HepG2 (cell line): Measurements from ENCODE around the gene ATG7. TPM values are rescaled to one million over a fixed set of nuclear protein-coding genes. Genes with fewer than 3 reads are reported as not detected.
A peak's percentile ranks its signal among the peaks of the same experiment; 100 is the strongest.

Experiments used
- ATAC-seq: fragments of 200-7000 bp; cut with Tn5 transposase; 3 replicates; pipeline ENCODE4 v1.9.1; 2020; ENCODE audit warnings: mild to moderate bottlenecking, moderate library complexity
- BruUV-seq: library from RNA; stranded (reverse); fragments of 400-500 nt; replicated peaks from 2 replicates; lab custom pipeline; 2021; lab: Mats Ljungman, UMichigan
- CTCF ChIA-PET: fragments of 300-600 bp; formaldehyde crosslinking; extraction: SDS; loops from one replicate; lab custom pipeline; 2021; ENCODE audit warnings: low total read pairs, inconsistent platforms, low intra/inter-chr PET ratio; lab: Yijun Ruan, JAX
- POLR2A ChIA-PET: fragments of 350-600 bp; sonication (Branson Sonifier 250); formaldehyde crosslinking; loops from one replicate; lab custom pipeline; 2020; ENCODE audit warnings: antibody characterized with exemption, inconsistent platforms; lab: Yijun Ruan, JAX
- DNase-seq: peaks from one replicate; pipeline ENCODE4 v3.0.0-alpha.2; 2015; ENCODE audit warnings: low spot score
- FAIRE-seq: peaks from 3 replicates; lab custom pipeline; 2011; peaks lifted over from hg19 to GRCh38; lab: Jason Lieb, UNC
- H2AFZ ChIP-seq: one replicate; pipeline ENCODE4 v1.6.1; 2011; ENCODE audit warnings: low read length, inconsistent platforms
- H3K27ac ChIP-seq: fragments of 300-600 bp; 3 replicates; pipeline ENCODE4 v1.8.0; 2011; ENCODE audit warnings: mixed run types, mild to moderate bottlenecking, mixed read lengths, low read length, inconsistent platforms; ENCODE audit not compliant: insufficient read depth; ENCODE audit errors: extremely low read length
- H3K27me3 ChIP-seq, 2 experiments: fragments of 200-600 bp in 1 of 2; 2 replicates in 1 of 2; 3 replicates in 1 of 2; pipeline versions ENCODE4 v1.6.0 to v1.8.0; 2011; ENCODE audit warnings: low read length in 2 of 2, mild to moderate bottlenecking in 2 of 2, moderate library complexity in 2 of 2, inconsistent platforms in 1 of 2; ENCODE audit not compliant: insufficient read depth in 2 of 2, control insufficient read depth in 1 of 2
- H3K36me3 ChIP-seq, 2 experiments: fragments of 200-600 bp in 1 of 2; replicated peaks in 1 of 2; 2 replicates in 1 of 2; 3 replicates in 1 of 2; pipeline versions ENCODE4 v1.5.1 to v1.8.0; 2011; ENCODE audit warnings: low read length in 2 of 2, inconsistent platforms in 1 of 2; ENCODE audit not compliant: insufficient read depth in 2 of 2, control insufficient read depth in 1 of 2
- H3K4me1 ChIP-seq: 2 replicates; pipeline ENCODE4 v1.5.1; 2012; ENCODE audit warnings: low read length, inconsistent platforms; ENCODE audit not compliant: insufficient read depth
- H3K4me2 ChIP-seq: 2 replicates; pipeline ENCODE4 v1.6.0; 2011; ENCODE audit warnings: low read depth, low read length, inconsistent platforms
- H3K4me3 ChIP-seq, 3 experiments: fragments of 200-600 bp in 1 of 3; sonication (generic), shearing (Covaris generic) in 1 of 3; replicated peaks in 1 of 3; 2 replicates each; pipeline ENCODE4 v1.5.1; 2011 to 2016; ENCODE audit warnings: low read length in 3 of 3, inconsistent platforms in 2 of 3, low read depth in 2 of 3, mild to moderate bottlenecking in 2 of 3, control low read depth in 1 of 3, mixed read lengths in 1 of 3; ENCODE audit not compliant: insufficient read depth in 1 of 3
- H3K79me2 ChIP-seq: one replicate; pipeline ENCODE4 v1.6.1; 2011; ENCODE audit warnings: low read length, inconsistent platforms; ENCODE audit not compliant: insufficient read depth
- H3K9ac ChIP-seq: 2 replicates; pipeline ENCODE4 v1.6.0; 2011; ENCODE audit warnings: mild to moderate bottlenecking, low read depth, low read length, inconsistent platforms; ENCODE audit not compliant: insufficient read depth
- H3K9me3 ChIP-seq: 2 replicates; pipeline ENCODE4 v1.5.1; 2012; ENCODE audit warnings: mild to moderate bottlenecking, low read length
- H4K20me1 ChIP-seq: 2 replicates; pipeline ENCODE4 v1.6.0; 2011; ENCODE audit warnings: inconsistent platforms, mild to moderate bottlenecking, low read length, moderate library complexity; ENCODE audit not compliant: insufficient read depth
- DNMT1 ChIP-seq: sonication (generic); formaldehyde crosslinking; IDR thresholded peaks from 2 replicates; pipeline ENCODE4 v1.5.1; 2020; ENCODE audit warnings: mild to moderate bottlenecking, missing genetic modification reagents
- GATA4 ChIP-seq: sonication (generic); IDR thresholded peaks from 2 replicates; pipeline ENCODE4 v1.6.1; 2016; ENCODE audit warnings: antibody characterized with exemption, low read depth, borderline replicate concordance
- KAT8 ChIP-seq: IDR thresholded peaks from 2 replicates; pipeline ENCODE4 v1.6.1; 2016; ENCODE audit warnings: missing genetic modification reagents, missing compliant biosample characterization
- NFKB2 ChIP-seq: sonication (generic); formaldehyde crosslinking; IDR thresholded peaks from 2 replicates; pipeline ENCODE4 v1.4.0; 2020; ENCODE audit warnings: missing genetic modification reagents, borderline replicate concordance
- RAD21 ChIP-seq: fragments of 450-650 bp; formaldehyde crosslinking; IDR thresholded peaks from 2 replicates; pipeline ENCODE4 v1.5.0; 2020; ENCODE audit warnings: mild to moderate bottlenecking
- RBFOX2 ChIP-seq: fragments of 200-400 bp; formaldehyde crosslinking; IDR thresholded peaks from 2 replicates; pipeline ENCODE4 v1.6.1; 2017; ENCODE audit warnings: low read depth, mild to moderate bottlenecking, low read length
- SALL1 ChIP-seq: sonication (generic); formaldehyde crosslinking; IDR thresholded peaks from 2 replicates; pipeline ENCODE4 v1.8.0; 2022; ENCODE audit warnings: mild to moderate bottlenecking, missing genetic modification reagents
- SMAD3 ChIP-seq: sonication (generic); formaldehyde crosslinking; IDR thresholded peaks from 2 replicates; pipeline ENCODE4 v1.4.0; 2020; ENCODE audit warnings: missing genetic modification reagents
- SOX5 ChIP-seq: IDR thresholded peaks from 2 replicates; pipeline ENCODE4 v1.6.1; 2016; ENCODE audit warnings: borderline replicate concordance
- TARDBP ChIP-seq: sonication (generic); formaldehyde crosslinking; IDR thresholded peaks from 2 replicates; pipeline ENCODE4 v1.8.0; 2022; ENCODE audit warnings: mild to moderate bottlenecking, missing genetic modification reagents
- YY1 ChIP-seq: IDR thresholded peaks from 2 replicates; pipeline ENCODE4 v1.6.1; 2011; ENCODE audit warnings: low read length, low read depth, moderate library complexity, mild to moderate bottlenecking; ENCODE audit not compliant: insufficient read depth, insufficient replicate concordance
- ZNF10 ChIP-seq: sonication (generic); formaldehyde crosslinking; IDR thresholded peaks from 2 replicates; pipeline ENCODE4 v1.4.0; 2020; ENCODE audit warnings: mild to moderate bottlenecking, low read depth, missing genetic modification reagents, borderline replicate concordance
- ZNF264 ChIP-seq: sonication (generic); formaldehyde crosslinking; IDR thresholded peaks from 2 replicates; pipeline ENCODE4 v1.4.0; 2020; ENCODE audit warnings: missing genetic modification reagents
- ZNF331 ChIP-seq: sonication (generic); formaldehyde crosslinking; IDR thresholded peaks from 2 replicates; pipeline ENCODE4 v1.4.0; 2020; ENCODE audit warnings: missing genetic modification reagents
- WGBS: methylation state at CpG from one replicate; pipeline ENCODE4 v1.1.6; 2017; ENCODE audit warnings: low lambda C conversion rate; 5-methylcytosine and 5-hydroxymethylcytosine counted together
- in situ Hi-C: cut with HindIII; loops from 2 replicates; pipeline ENCODE4 v1.10.0; 2017; ENCODE audit warnings: low pct_unique_long_range_greater_than_20kb; ENCODE audit not compliant: extremely low pct_ligation_motif_present
- intact Hi-C: fragments of 100-400 bp; cut with micrococcal nuclease; formaldehyde crosslinking; loops from one replicate; pipeline ENCODE4 v1.10.0; 2022; ENCODE audit not compliant: unreplicated experiment
- polyA plus RNA-seq, 8 experiments: library from polyadenylated mRNA; depleted of rRNA in 3 of 8; stranded (reverse) in 7 of 8; unstranded in 1 of 8; fragments of >200 nt; fragmentation: Illumina TruSeq in 4 of 8; extraction: Trizol in 4 of 8; gene quantifications; 2 replicates each; pipeline versions ENCODE4 v1.2.1 to v1.2.3, GENCODE V29; 2011 to 2016; ENCODE audit warnings: low read depth in 4 of 8, missing spikeins in 1 of 8, mixed read lengths in 1 of 8; ENCODE audit not compliant: insufficient read depth in 1 of 8
- total RNA-seq, 5 experiments: library from RNA; depleted of rRNA; stranded (reverse); fragments of >200 nt; fragmentation: Illumina TruSeq; extraction: Trizol; gene quantifications; 2 replicates each; pipeline ENCODE4 v1.2.3, GENCODE V29; 2016; ENCODE audit warnings: low read depth in 1 of 5
- TF ChIP-seq, protein P1 (sequence below): sonication (generic); formaldehyde crosslinking; IDR thresholded peaks from 2 replicates; pipeline ENCODE4 v1.5.1; 2020; ENCODE audit warnings: missing genetic modification reagents, mild to moderate bottlenecking, borderline replicate concordance
- TF ChIP-seq, protein P2 (sequence below): sonication (generic); formaldehyde crosslinking; IDR thresholded peaks from 2 replicates; pipeline ENCODE4 v1.8.0; 2022; ENCODE audit warnings: missing genetic modification reagents, low read depth, mild to moderate bottlenecking, borderline replicate concordance
- TF ChIP-seq, protein P3 (sequence below): sonication (generic); formaldehyde crosslinking; IDR thresholded peaks from 2 replicates; pipeline ENCODE4 v1.8.0; 2022; ENCODE audit warnings: mild to moderate bottlenecking, missing genetic modification reagents; ENCODE audit not compliant: insufficient replicate concordance

Gene ATG7
- total and polyA plus RNA-seq, 2 of the 13 experiments (the other 11 are each of a cell fraction or from before 2014, with no cell fraction given): 7.8 to 22.1 TPM

DNA sequence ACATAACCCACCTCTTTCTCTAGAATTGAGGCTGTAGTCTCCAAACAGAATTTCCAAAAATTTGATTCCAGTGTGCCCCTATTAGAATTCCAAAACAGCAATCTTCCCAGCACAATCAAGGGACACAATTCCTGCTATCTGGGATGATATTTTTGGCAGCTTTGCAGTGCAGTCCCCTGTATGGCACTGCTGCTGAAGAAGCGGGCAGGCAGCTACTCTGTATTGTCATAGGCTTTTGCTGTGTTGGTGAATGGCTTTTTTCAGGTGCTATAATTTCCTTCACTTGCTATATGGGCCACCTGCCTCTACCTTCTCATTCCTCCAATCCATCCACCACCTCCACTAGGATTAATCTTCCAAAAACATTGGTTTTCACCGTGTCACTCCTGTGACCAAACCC is 226.0 kb downstream of the ATG7 start (continued):
- TF ChIP-seq, protein P1, sequence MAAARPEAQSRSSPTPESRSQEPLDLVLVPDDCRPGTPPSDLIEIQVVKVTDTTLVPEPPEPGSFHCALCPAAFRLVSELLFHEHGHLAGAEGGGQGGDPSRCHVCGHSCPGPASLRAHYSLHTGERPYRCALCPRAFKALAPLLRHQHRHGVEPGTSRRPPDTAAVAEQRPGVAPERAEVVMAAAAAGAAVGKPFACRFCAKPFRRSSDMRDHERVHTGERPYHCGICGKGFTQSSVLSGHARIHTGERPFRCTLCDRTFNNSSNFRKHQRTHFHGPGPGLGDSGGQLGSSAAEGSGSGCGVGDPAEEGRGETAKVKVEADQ: no peak
- TF ChIP-seq GATA4: no peak
- TF ChIP-seq SALL1: no peak
- no peak for TF ChIP-seq DNMT1 (CRISPR knock-in tag)

DNA sequence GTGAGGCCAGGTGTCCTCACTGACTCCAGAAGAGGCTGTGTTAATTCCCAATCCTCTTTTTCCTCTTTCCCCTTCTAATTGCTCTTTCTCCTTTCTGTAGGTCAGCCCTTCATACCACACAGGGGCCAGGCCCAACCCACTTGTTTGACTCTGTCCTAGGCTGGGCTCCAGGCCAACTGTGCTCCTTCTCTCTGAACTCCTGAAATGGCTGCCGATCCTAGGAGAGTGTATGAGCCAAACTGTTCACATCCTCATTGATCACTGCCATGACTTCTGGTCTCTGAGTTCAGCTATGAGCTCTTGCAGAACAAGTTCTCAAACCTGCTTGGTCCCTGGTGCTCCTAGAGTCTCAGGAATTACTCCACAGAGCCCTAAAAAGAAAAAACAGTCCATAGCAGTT is 226.4 kb downstream of the ATG7 start:
- intact Hi-C loops (no loop called here), in situ Hi-C loops (no loop called here)
- H3K9ac ChIP-seq: no peak overlapping the region

DNA sequence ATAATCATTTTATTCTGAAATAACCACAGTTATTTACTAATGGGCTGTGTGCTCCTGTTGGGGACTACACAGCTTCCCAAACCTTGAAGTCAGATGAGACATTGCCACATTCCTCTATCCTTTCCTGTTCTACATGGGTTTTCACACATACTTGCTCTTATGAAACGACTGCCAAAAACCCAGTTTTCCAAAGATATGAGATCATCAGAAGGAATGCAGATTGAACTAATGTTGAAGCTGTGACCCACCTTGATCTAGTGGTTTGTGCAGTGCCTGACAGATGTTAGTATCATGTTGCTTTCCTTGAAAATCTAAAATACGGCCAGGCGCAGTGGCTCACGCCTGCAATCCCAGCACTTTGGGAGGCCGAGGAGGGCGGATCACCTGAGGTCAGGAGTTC is 226.9 kb downstream of the ATG7 start:
- in situ Hi-C loops: no loop called here
- POLR2A ChIA-PET: no interaction called here
- peak overlapping the region; percentile 34 for H3K27ac ChIP-seq
- no peak overlapping the region for H3K9ac ChIP-seq
- no peak overlapping the region for H3K4me3 ChIP-seq
- no peaks in the 10 kb centered on the region for H3K79me2 ChIP-seq
- peaks cover 13% of the 10 kb centered on the region for H3K4me1 ChIP-seq
- intact Hi-C loops: no loop called here
- H3K27me3 ChIP-seq: no peaks in the 10 kb centered on the region
- FAIRE-seq: peak; percentile 4
- CTCF ChIA-PET: no interaction called here
- BruUV-seq: no TSS peak
- WGBS: 91% methylated on average over 6 of the region's 6 CpGs
- H3K9me3 ChIP-seq: no peaks in the 10 kb centered on the region
- no peaks in the 10 kb centered on the region for H4K20me1 ChIP-seq
- no peak overlapping the region for H3K4me2 ChIP-seq
- peak; percentile 15 for DNase-seq
- no peak overlapping the region for H2AFZ ChIP-seq
- ATAC-seq: peak; percentile 38; the same call in 2 of the 3 replicates
- no peaks in the 10 kb centered on the region for H3K36me3 ChIP-seq
- TF ChIP-seq SOX5 (CRISPR knock-in tag) (no peak), ZNF10 (no peak), NFKB2 (CRISPR knock-in tag) (no peak), RBFOX2 (no peak), ZNF264 (CRISPR knock-in tag) (no peak), RAD21 (CRISPR knock-in tag) (no peak), SMAD3 (CRISPR knock-in tag) (no peak)
- TF ChIP-seq, protein P2, sequence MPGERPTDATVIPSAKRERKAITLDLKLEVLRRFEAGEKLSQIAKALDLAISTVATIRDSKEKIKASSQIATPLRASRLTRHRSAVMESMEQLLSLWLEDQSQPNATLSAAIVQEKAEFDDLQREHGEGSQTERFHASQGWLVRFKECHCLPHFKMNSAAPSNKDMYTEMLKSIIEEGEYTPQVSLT (CRISPR knock-in tag): no peak
- TF ChIP-seq, protein P3, sequence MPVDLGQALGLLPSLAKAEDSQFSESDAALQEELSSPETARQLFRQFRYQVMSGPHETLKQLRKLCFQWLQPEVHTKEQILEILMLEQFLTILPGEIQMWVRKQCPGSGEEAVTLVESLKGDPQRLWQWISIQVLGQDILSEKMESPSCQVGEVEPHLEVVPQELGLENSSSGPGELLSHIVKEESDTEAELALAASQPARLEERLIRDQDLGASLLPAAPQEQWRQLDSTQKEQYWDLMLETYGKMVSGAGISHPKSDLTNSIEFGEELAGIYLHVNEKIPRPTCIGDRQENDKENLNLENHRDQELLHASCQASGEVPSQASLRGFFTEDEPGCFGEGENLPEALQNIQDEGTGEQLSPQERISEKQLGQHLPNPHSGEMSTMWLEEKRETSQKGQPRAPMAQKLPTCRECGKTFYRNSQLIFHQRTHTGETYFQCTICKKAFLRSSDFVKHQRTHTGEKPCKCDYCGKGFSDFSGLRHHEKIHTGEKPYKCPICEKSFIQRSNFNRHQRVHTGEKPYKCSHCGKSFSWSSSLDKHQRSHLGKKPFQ (CRISPR knock-in tag): no peak

More for the DNA sequence above, 226.4 kb downstream of the ATG7 start:
- ATAC-seq (peak; percentile 99), DNase-seq (peak; percentile 55), FAIRE-seq (no peak)
- H2AFZ ChIP-seq: peak overlapping the region; percentile 29
- no peaks in the 10 kb centered on the region for H4K20me1 ChIP-seq
- no peaks in the 10 kb centered on the region for H3K79me2 ChIP-seq
- TF ChIP-seq YY1 (peak; percentile 77), TARDBP (no peak), ZNF331 (CRISPR knock-in tag) (peak; percentile 18; the same call in 1 of the 2 replicates), KAT8 (CRISPR knock-in tag) (peak; percentile 87)
- TF ChIP-seq, all 625 proteins: peak for 3
- ChIA-PET POLR2A (no interaction called here), CTCF (no interaction called here)
- BruUV-seq: no TSS peak
- H3K36me3 ChIP-seq: no peaks in the 10 kb centered on the region
- peak overlapping the region; percentile 34 for H3K27ac ChIP-seq
- no peak overlapping the region; a peak in 1 of 6 replicates for H3K4me3 ChIP-seq
- peaks cover 13% of the 10 kb centered on the region for H3K4me1 ChIP-seq
- no peaks in the 10 kb centered on the region for H3K27me3 ChIP-seq
- 6% methylated on average over 1 of the region's 1 CpG for whole genome bisulfite sequencing
- no peaks in the 10 kb centered on the region for H3K9me3 ChIP-seq
- H3K4me2 ChIP-seq: peak overlapping the region; percentile 45
